GM12878 (cell line): Measurements from ENCODE around the gene USF3. TPM values are rescaled to one million over a fixed set of nuclear protein-coding genes. Genes with fewer than 3 reads are reported as not detected.

Experiments used
- BMI1 ChIP-seq: fragments of 450-650 bp; IDR thresholded peaks from 2 replicates; pipeline ENCODE4 v1.6.1; 2016; ENCODE audit warnings: mild to moderate bottlenecking, moderate library complexity, borderline replicate concordance
- CBFB ChIP-seq: IDR thresholded peaks from 2 replicates; pipeline ENCODE4 v1.6.1; 2016; ENCODE audit warnings: antibody characterized with exemption, low read depth
- CBX3 ChIP-seq: fragments of 200-600 bp; sonication (generic); IDR thresholded peaks from 2 replicates; pipeline ENCODE4 v1.6.1; 2016; ENCODE audit warnings: low read depth, borderline replicate concordance
- CBX5 ChIP-seq: sonication (generic); IDR thresholded peaks from 2 replicates; pipeline ENCODE4 v1.6.1; 2016; ENCODE audit warnings: low read depth, moderate library complexity, mild to moderate bottlenecking, inconsistent platforms
- CHD4 ChIP-seq: fragments of 200-600 bp; sonication (generic); IDR thresholded peaks from 2 replicates; pipeline ENCODE4 v1.6.1; 2016; ENCODE audit warnings: mild to moderate bottlenecking
- CTCF ChIP-seq, 3 experiments: IDR thresholded peaks in 2 of 3; conservative IDR thresholded peaks in 1 of 3; 2 replicates each; pipeline ENCODE4 v1.5.1; 2011; ENCODE audit warnings: low read depth in 3 of 3, low read length in 3 of 3, mild to moderate bottlenecking in 3 of 3, control low read depth in 2 of 3, moderate library complexity in 2 of 3, inconsistent platforms in 1 of 3, mixed read lengths in 1 of 3; ENCODE audit not compliant: control insufficient read depth in 2 of 3, insufficient read depth in 1 of 3; ENCODE audit errors: extremely low read depth in 1 of 3
- FOXK2 ChIP-seq: fragments of 450-650 bp; IDR thresholded peaks from 2 replicates; pipeline ENCODE4 v1.6.1; 2017; ENCODE audit warnings: mild to moderate bottlenecking, moderate library complexity
- KDM1A ChIP-seq: fragments of 200-600 bp; sonication (generic); IDR thresholded peaks from 2 replicates; pipeline ENCODE4 v1.6.1; 2016; ENCODE audit warnings: borderline replicate concordance
- PAX8 ChIP-seq: fragments of 450-650 bp; IDR thresholded peaks from 2 replicates; pipeline ENCODE4 v1.6.1; 2017; ENCODE audit warnings: mild to moderate bottlenecking, moderate library complexity
- POLR2AphosphoS2 ChIP-seq: IDR thresholded peaks from 2 replicates; pipeline ENCODE4 v1.6.1; 2011; ENCODE audit warnings: low read depth, mild to moderate bottlenecking, low read length, improper control_type of control experiment, moderate library complexity
- RCOR1 ChIP-seq: conservative IDR thresholded peaks from 2 replicates; pipeline ENCODE4 v1.6.1; 2012; ENCODE audit warnings: low read depth, low read length, improper control_type of control experiment
- RELB ChIP-seq: fragments of 450-650 bp; IDR thresholded peaks from 2 replicates; pipeline ENCODE4 v1.6.1; 2017; ENCODE audit warnings: low read depth, mild to moderate bottlenecking, moderate library complexity
- STAT3 ChIP-seq: IDR thresholded peaks from 2 replicates; pipeline ENCODE4 v1.6.1; 2011; ENCODE audit warnings: low read depth, low read length, improper control_type of control experiment
- TAF1 ChIP-seq: IDR thresholded peaks from 2 replicates; pipeline ENCODE4 v1.6.1; 2011; ENCODE audit warnings: mild to moderate bottlenecking, low read depth, low read length, borderline replicate concordance
- TBL1XR1 ChIP-seq: IDR thresholded peaks from 2 replicates; pipeline ENCODE4 v1.6.1; 2012; ENCODE audit warnings: low read depth, low read length, improper control_type of control experiment
- USF2 ChIP-seq: IDR thresholded peaks from 2 replicates; pipeline ENCODE4 v1.6.1; 2011; ENCODE audit warnings: low read depth, low read length, improper control_type of control experiment, borderline replicate concordance
- ZBTB33 ChIP-seq: fragments of 450-650 bp; IDR thresholded peaks from 2 replicates; pipeline ENCODE4 v1.6.1; 2017; ENCODE audit warnings: mild to moderate bottlenecking
- ZBTB40 ChIP-seq: fragments of 450-650 bp; IDR thresholded peaks from 2 replicates; pipeline ENCODE4 v1.6.1; 2016; ENCODE audit warnings: mild to moderate bottlenecking, moderate library complexity, borderline replicate concordance
- ZNF24 ChIP-seq: fragments of 450-650 bp; IDR thresholded peaks from 2 replicates; pipeline ENCODE4 v1.6.1; 2017; ENCODE audit warnings: antibody characterized with exemption, mild to moderate bottlenecking
- polyA plus RNA-seq, 11 experiments: library from polyadenylated mRNA; depleted of rRNA in 4 of 11; unstranded in 6 of 11; stranded (reverse) in 5 of 11; fragments of >200 nt; fragmentation: Nextera tagmentation in 4 of 11; fragmentation: Illumina TruSeq in 1 of 11; extraction: Ambion mirVana in 4 of 11; extraction: Trizol in 1 of 11; gene quantifications; 1 replicate in 1 of 11; 2 replicates in 10 of 11; pipeline versions ENCODE4 v1.2.1 to v1.2.3, GENCODE V29; 2011 to 2016; ENCODE audit warnings: inconsistent platforms in 2 of 11, missing spikeins in 2 of 11, low read depth in 1 of 11
- total RNA-seq, 4 experiments: library from RNA; depleted of rRNA in 3 of 4; stranded (reverse); fragments of >200 nt in 3 of 4; fragmentation: Illumina TruSeq in 1 of 4; extraction: Trizol in 1 of 4; gene quantifications; 2 replicates each; pipeline versions ENCODE4 v1.2.1 to v1.2.3, GENCODE V29; 2013 to 2021

USF3 gene
- total and polyA plus RNA-seq, 10 of the 15 experiments (the other 5 are each of a cell fraction or from before 2014, with no cell fraction given), result 3.1 to 15.9 (median 7.8) TPM

- no peak for TF ChIP-seq ZBTB33
- TF ChIP-seq TAF1, result no peak
- TF ChIP-seq RELB, result no peak
- no peak for TF ChIP-seq CTCF (IDR thresholded peaks at IDR 0.05 in 2 of 3, conservative IDR thresholded peaks at IDR 0.05 in 1 of 3; ENCODE audit: control insufficient read depth in 2 of 3, extremely low read depth in 1 of 3, insufficient read depth in 1 of 3, low read depth in 3 of 3, low read length in 3 of 3)
- no peak for TF ChIP-seq ZNF24
- TF ChIP-seq CHD4, result no peak
- TF ChIP-seq CBX3, result no peak
- no peak for TF ChIP-seq RCOR1
- no peak for TF ChIP-seq PAX8
- no peak for TF ChIP-seq USF2
- TF ChIP-seq STAT3, result no peak
- peak; percentile 21; the same call in 1 of the 2 replicates for TF ChIP-seq ZBTB40
- TF ChIP-seq TBL1XR1, result no peak
- no peak for TF ChIP-seq FOXK2
- TF ChIP-seq KDM1A, result no peak
- no peak for TF ChIP-seq BMI1
- peak; percentile 30; the same call in 1 of the 2 replicates for TF ChIP-seq CBX5
- no peak for TF ChIP-seq POLR2AphosphoS2
- no peak for TF ChIP-seq CBFB
These were observed 89.8 kb downstream of the USF3 start (continued) for GRCh38 chr3:113606539-113607218.
